NCI-H526 (cell line): ENCODE data around the gene WSCD2.

ENCODE experiments used
- DNase-seq, 2 experiments: peaks; one replicate each; lab custom pipeline; 2025; lab: John Stamatoyannopoulos, UW

Gene WSCD2

GRCh38 chr12:108267450-108267849 is 138.4 kb downstream of the WSCD2 start:
- no peak for DNase-seq

- DNase-seq, result no peak
Observed at GRCh38 chr12:108268397-108268796, 139.3 kb downstream of the WSCD2 start.

- DNase-seq, result no peak
Observed at GRCh38 chr12:108269224-108269623, 140.1 kb downstream of the WSCD2 start.

- DNase-seq, result no peak
Observed at GRCh38 chr12:108270035-108270848, 141.2 kb downstream of the WSCD2 start.

GRCh38 chr12:108270849-108271143 is 141.7 kb downstream of the WSCD2 start:
- no peak for DNase-seq

GRCh38 chr12:108271951-108272872 is 143.1 kb downstream of the WSCD2 start:
- DNase-seq, result no peak

GRCh38 chr12:108273217-108273616 is 144.1 kb downstream of the WSCD2 start:
- no peak for DNase-seq

GRCh38 chr12:108277613-108278012 is 148.5 kb downstream of the WSCD2 start:
- no peak for DNase-seq

GRCh38 chr12:108282160-108282559 is 153.1 kb downstream of the WSCD2 start:
- DNase-seq, result no peak

GRCh38 chr12:108282676-108283075 is 153.6 kb downstream of the WSCD2 start:
- no peak for DNase-seq

GRCh38 chr12:108284163-108284562 is 155.1 kb downstream of the WSCD2 start:
- DNase-seq, result no peak

GRCh38 chr12:108285016-108285415 is 155.9 kb downstream of the WSCD2 start:
- DNase-seq, result no peak

GRCh38 chr12:108287227-108287626 is 158.1 kb downstream of the WSCD2 start:
- DNase-seq, result no peak

- no peak for DNase-seq
Observed at GRCh38 chr12:108289350-108290161, 160.5 kb downstream of the WSCD2 start.

- DNase-seq, result no peak
Observed at GRCh38 chr12:108295641-108296040, 166.6 kb downstream of the WSCD2 start.

GRCh38 chr12:108296945-108297344 is 167.9 kb downstream of the WSCD2 start:
- DNase-seq, result no peak

GRCh38 chr12:108297424-108297823 is 168.3 kb downstream of the WSCD2 start:
- no peak for DNase-seq

GRCh38 chr12:108297895-108298760 is 169.0 kb downstream of the WSCD2 start:
- DNase-seq, result no peak

- no peak for DNase-seq
Observed at GRCh38 chr12:108298761-108299275, 169.7 kb downstream of the WSCD2 start.

- DNase-seq, result no peak
Observed at GRCh38 chr12:108299516-108299915, 170.4 kb downstream of the WSCD2 start.
